H9 (cell line): ENCODE data around the gene CCNO. TPM values are rescaled to one million over a fixed set of nuclear protein-coding genes. Genes with fewer than 3 reads are reported as not detected.
A peak's percentile ranks its signal among the peaks of the same experiment; 100 is the strongest.

Source experiments
- DNase-seq: peaks from one replicate; pipeline ENCODE4 v3.0.0-alpha.2; 2017
- H2AFZ ChIP-seq: one replicate; pipeline ENCODE4 v1.6.1; 2013; ENCODE audit warnings: mild to moderate bottlenecking, low read length, control low read depth, moderate library complexity
- H2AK5ac ChIP-seq: 2 replicates; pipeline ENCODE4 v1.6.1; 2013; ENCODE audit warnings: low read length, control low read depth, mixed read lengths; ENCODE audit not compliant: insufficient read length
- H2BK120ac ChIP-seq: one replicate; pipeline ENCODE4 v1.6.1; 2013; ENCODE audit warnings: low read depth, mild to moderate bottlenecking, low read length, control low read depth, inconsistent platforms; ENCODE audit not compliant: poor library complexity, severe bottlenecking
- H2BK12ac ChIP-seq: 2 replicates; pipeline ENCODE4 v1.6.1; 2013; ENCODE audit warnings: low read length, control low read depth, mixed read lengths, low read depth; ENCODE audit not compliant: insufficient read length
- H2BK15ac ChIP-seq: 2 replicates; pipeline ENCODE4 v1.6.1; 2013; ENCODE audit warnings: low read depth, low read length, control low read depth
- H2BK20ac ChIP-seq: one replicate; pipeline ENCODE4 v1.6.1; 2013; ENCODE audit warnings: low read depth, mild to moderate bottlenecking, low read length, control low read depth, inconsistent platforms; ENCODE audit not compliant: poor library complexity, severe bottlenecking
- H2BK5ac ChIP-seq: 2 replicates; pipeline ENCODE4 v1.6.1; 2013; ENCODE audit warnings: low read length, control low read depth, mixed read lengths; ENCODE audit not compliant: insufficient read length
- H3K14ac ChIP-seq: 2 replicates; pipeline ENCODE4 v1.6.1; 2013; ENCODE audit warnings: low read length, control low read depth; ENCODE audit not compliant: insufficient read depth
- H3K18ac ChIP-seq: 2 replicates; pipeline ENCODE4 v1.6.1; 2013; ENCODE audit warnings: low read depth, mild to moderate bottlenecking, mixed read lengths, low read length, control low read depth; ENCODE audit not compliant: insufficient read length
- H3K23ac ChIP-seq: 2 replicates; pipeline ENCODE4 v1.6.1; 2013; ENCODE audit warnings: low read length, control low read depth, mixed read lengths, low read depth; ENCODE audit not compliant: insufficient read length
- H3K23me2 ChIP-seq: 2 replicates; pipeline ENCODE4 v1.6.1; 2013; ENCODE audit warnings: low read depth, mild to moderate bottlenecking, mixed read lengths, low read length, control low read depth; ENCODE audit not compliant: insufficient read length, poor library complexity, severe bottlenecking
- H3K27ac ChIP-seq: 2 replicates; pipeline ENCODE4 v1.5.1; 2013; ENCODE audit warnings: low read length, control low read depth, mixed read lengths, low read depth; ENCODE audit not compliant: insufficient read length
- H3K27me3 ChIP-seq: 2 replicates; pipeline ENCODE4 v1.6.1; 2013; ENCODE audit warnings: low read length, control low read depth, inconsistent platforms; ENCODE audit not compliant: insufficient read depth
- H3K4ac ChIP-seq: 2 replicates; pipeline ENCODE4 v1.6.1; 2013; ENCODE audit warnings: low read depth, mild to moderate bottlenecking, control low read depth, inconsistent platforms, low read length, moderate library complexity
- H3K4me1 ChIP-seq: 2 replicates; pipeline ENCODE4 v1.6.1; 2013; ENCODE audit warnings: low read length, control low read depth, inconsistent platforms; ENCODE audit not compliant: insufficient read depth
- H3K4me2 ChIP-seq: 2 replicates; pipeline ENCODE4 v1.6.1; 2013; ENCODE audit warnings: low read length, control low read depth, mixed read lengths; ENCODE audit not compliant: insufficient read length, insufficient read depth
- H3K56ac ChIP-seq: 2 replicates; pipeline ENCODE4 v1.6.1; 2013; ENCODE audit warnings: low read depth, mild to moderate bottlenecking, mixed read lengths, low read length, control low read depth; ENCODE audit not compliant: insufficient read length
- H3K79me1 ChIP-seq: 2 replicates; pipeline ENCODE4 v1.6.1; 2013; ENCODE audit warnings: low read depth, mild to moderate bottlenecking, moderate library complexity, low read length, control low read depth, inconsistent platforms; ENCODE audit not compliant: insufficient read depth, poor library complexity, severe bottlenecking
- H3K79me2 ChIP-seq: 2 replicates; pipeline ENCODE4 v1.6.1; 2013; ENCODE audit warnings: low read length, control low read depth, inconsistent platforms; ENCODE audit not compliant: insufficient read depth
- H3K9ac ChIP-seq: 2 replicates; pipeline ENCODE4 v1.6.1; 2013; ENCODE audit warnings: low read length, control low read depth, mixed read lengths; ENCODE audit not compliant: insufficient read length; ENCODE audit errors: extremely low read depth
- H3K9me3 ChIP-seq: one replicate; pipeline ENCODE4 v1.6.1; 2013; ENCODE audit warnings: low read depth, low read length, inconsistent platforms; ENCODE audit not compliant: control insufficient read depth
- H3T11ph ChIP-seq: one replicate; pipeline ENCODE4 v1.6.1; 2013; ENCODE audit warnings: mild to moderate bottlenecking, low read length, control low read depth, inconsistent platforms
- H4K20me1 ChIP-seq: one replicate; pipeline ENCODE4 v1.6.1; 2013; ENCODE audit not compliant: control insufficient read depth, insufficient read length, insufficient read depth
- H4K5ac ChIP-seq: 2 replicates; pipeline ENCODE4 v1.6.1; 2013; ENCODE audit warnings: low read depth, mild to moderate bottlenecking, mixed read lengths, low read length, control low read depth; ENCODE audit not compliant: insufficient read length
- H4K8ac ChIP-seq: replicated peaks from 2 replicates; pipeline ENCODE4 v1.6.1; 2013; ENCODE audit warnings: low read length, control low read depth, mixed read lengths, low read depth; ENCODE audit not compliant: insufficient read length
- H4K91ac ChIP-seq: 2 replicates; pipeline ENCODE4 v1.6.1; 2013; ENCODE audit warnings: low read depth, mild to moderate bottlenecking, moderate library complexity, mixed read lengths, low read length, control low read depth; ENCODE audit not compliant: insufficient read length
- H3K27ac Mint-ChIP-seq, 3 experiments: 2 replicates in 2 of 3; 3 replicates in 1 of 3; pipeline ENCODE4 v1.8.0; 2020 to 2021; ENCODE audit warnings: mixed read lengths in 3 of 3, mild to moderate bottlenecking in 1 of 3, moderate library complexity in 1 of 3
- H3K27me3 Mint-ChIP-seq: 2 replicates; pipeline ENCODE4 v1.8.0; 2021; ENCODE audit warnings: low read depth, mild to moderate bottlenecking, moderate library complexity, mixed read lengths
- H3K36me3 Mint-ChIP-seq, 3 experiments: 2 replicates in 2 of 3; 3 replicates in 1 of 3; pipeline ENCODE4 v1.8.0; 2020 to 2021; ENCODE audit warnings: low read depth in 3 of 3, mixed read lengths in 3 of 3; ENCODE audit not compliant: insufficient read depth in 1 of 3
- H3K4me1 Mint-ChIP-seq, 2 experiments: 2 replicates each; pipeline ENCODE4 v1.8.0; 2020; ENCODE audit warnings: mixed read lengths in 2 of 2
- H3K4me3 Mint-ChIP-seq, 2 experiments: 2 replicates in 1 of 2; 3 replicates in 1 of 2; pipeline ENCODE4 v1.8.0; 2020 to 2021; ENCODE audit warnings: mild to moderate bottlenecking in 2 of 2, mixed read lengths in 2 of 2, moderate library complexity in 1 of 2
- H3K9me3 Mint-ChIP-seq, 2 experiments: 2 replicates in 1 of 2; 3 replicates in 1 of 2; pipeline ENCODE4 v1.8.0; 2020; ENCODE audit warnings: mild to moderate bottlenecking in 2 of 2, mixed read lengths in 2 of 2, moderate library complexity in 1 of 2
- CTCF ChIP-seq: fragments of 200-600 bp; sonication (generic); conservative IDR thresholded peaks from 3 replicates; pipeline ENCODE4 v1.8.0; 2021; ENCODE audit warnings: antibody characterized with exemption, mild to moderate bottlenecking
- WGBS: extraction: QIAGEN DNeasy Blood & Tissue Kit; methylation state at CpG from one replicate; pipeline ENCODE4 v1.1.7; 2013; ENCODE audit warnings: missing lambda C conversion rate, low lambda C conversion rate, mixed read lengths; ENCODE audit not compliant: insufficient read length; ENCODE audit errors: extremely low coverage; 5-methylcytosine and 5-hydroxymethylcytosine counted together
- long read RNA-seq: library from polyadenylated mRNA; unstranded; transcript quantifications from one replicate; pipeline ENCODE4 v2.0.0, GENCODE V29; 2020
- total RNA-seq: library from RNA; stranded (reverse); gene quantifications from 2 replicates; pipeline ENCODE4 v1.2.1, GENCODE V29; 2021

CCNO gene
- total RNA-seq: 0.24 and 0.42 TPM in 2 replicates
- long read RNA-seq, partial matches to known transcripts: 3 of 5 reads
- long read RNA-seq, other reads (novel, unspliced or antisense): 0 of 5 reads

- Histone ChIP-seq H2AFZ (peak within 1 kb of the TSS; percentile 34), H2AK5ac (no peak within 1 kb of the TSS), H3K56ac (no peak within 1 kb of the TSS), H3K27ac (no peak within 1 kb of the TSS), H3K14ac (no peak within 1 kb of the TSS), H3K79me2 (no peaks in the 10 kb centered on the region), H3K23ac (no peak within 1 kb of the TSS), H3K9me3 (no peaks in the 10 kb centered on the region), H3K18ac (no peak within 1 kb of the TSS), H3K4ac (no peak within 1 kb of the TSS), H3K9ac (no peak within 1 kb of the TSS), H2BK12ac (no peak within 1 kb of the TSS), H4K91ac (no peak within 1 kb of the TSS), H2BK15ac (no peak within 1 kb of the TSS), H4K20me1 (peaks cover 4% of the 10 kb centered on the region), H3K79me1 (no peaks in the 10 kb centered on the region), H4K8ac (no peak within 1 kb of the TSS), H2BK20ac (no peak within 1 kb of the TSS), H3K27me3 (peaks cover 66% of the 10 kb centered on the region), H3K23me2 (peaks cover 21% of the 10 kb centered on the region), H3K4me2 (peak within 1 kb of the TSS; percentile 95), H2BK5ac (no peak within 1 kb of the TSS), H3K4me1 (no peaks in the 10 kb centered on the region), H4K5ac (no peak within 1 kb of the TSS), H2BK120ac (no peak within 1 kb of the TSS), H3T11ph (no peak within 1 kb of the TSS)
- H3K36me3 Mint-ChIP-seq: peaks cover 0 to 2% (median 0%) of the 10 kb centered on the region in 3 experiments; a peak in 2 of 7 replicates
- TF ChIP-seq CTCF: no peak
- peak within 1 kb of the TSS; percentile 74 to 92 for H3K4me3 Mint-ChIP-seq
- peak within 1 kb of the TSS in 1 of 3 experiments; percentile 36; a peak in 1 of 7 replicates for H3K27ac Mint-ChIP-seq
- peak; percentile 89 for DNase-seq
- no CpG with 5 or more reads among the region's 106 CpGs for WGBS
- peaks cover 98% of the 10 kb centered on the region for H3K27me3 Mint-ChIP-seq
- peaks cover 25 to 37% of the 10 kb centered on the region in 2 experiments for H3K4me1 Mint-ChIP-seq
- H3K9me3 Mint-ChIP-seq: peaks cover 3 to 11% of the 10 kb centered on the region in 2 experiments
These were observed at the start of gene CCNO for GRCh38 chr5:55232985-55233928. Gene CCNO, minus strand, starts transcription at chr5:55233608. Its CDS starts 85 bp downstream, at chr5:55233523.
